Caco-2 (cell line): ENCODE measurements around the gene EIF3L. TPM values are rescaled to one million over a fixed set of nuclear protein-coding genes. Genes with fewer than 3 reads are reported as not detected.

Source experiments
- BruUV-seq: library from RNA; stranded (reverse); fragments of 400-500 nt; replicated peaks from 2 replicates; lab custom pipeline; 2021; lab: Mats Ljungman, UMichigan
- CTCF ChIA-PET: fragments of 300-600 bp; sonication (Branson Sonifier 250); formaldehyde crosslinking; loops from one replicate; lab custom pipeline; 2022; ENCODE audit warnings: antibody characterized with exemption; lab: Charles Lee
- POLR2A ChIA-PET: fragments of 300-600 bp; sonication (Branson Sonifier 250); formaldehyde crosslinking; loops from one replicate; lab custom pipeline; 2022; ENCODE audit warnings: antibody characterized with exemption; lab: Charles Lee
- DNase-seq, 2 experiments: peaks; one replicate each; pipeline versions ENCODE4 v3.0.0 to v3.0.0-alpha.2; 2020 to 2022
- H3K27me3 ChIP-seq: replicated peaks from 2 replicates; pipeline ENCODE4 v1.6.0; 2011; ENCODE audit warnings: low read length; ENCODE audit not compliant: control insufficient read depth, insufficient read depth
- H3K36me3 ChIP-seq: 2 replicates; pipeline ENCODE4 v1.5.1; 2011; ENCODE audit warnings: low read length; ENCODE audit not compliant: control insufficient read depth, insufficient read depth
- H3K4me1 ChIP-seq: fragments of 250-450 bp; sonication (Bioruptor Pico); 2 replicates; pipeline ENCODE4 v1.5.1; 2020; ENCODE audit warnings: mild to moderate bottlenecking
- H3K4me3 ChIP-seq: 2 replicates; pipeline ENCODE4 v1.5.1; 2011; ENCODE audit warnings: low read depth, mild to moderate bottlenecking, control low read depth, low read length
- H3K9me3 ChIP-seq: fragments of 250-450 bp; sonication (Bioruptor Pico); 2 replicates; pipeline ENCODE4 v1.5.1; 2020; ENCODE audit warnings: mild to moderate bottlenecking, moderate library complexity
- H3K27ac Mint-ChIP-seq: one replicate; pipeline ENCODE4 v1.8.0; 2022; ENCODE audit warnings: mixed read lengths; ENCODE audit not compliant: unreplicated experiment
- H3K27me3 Mint-ChIP-seq: one replicate; pipeline ENCODE4 v1.8.0; 2022; ENCODE audit warnings: mixed read lengths; ENCODE audit not compliant: insufficient read depth, unreplicated experiment
- H3K36me3 Mint-ChIP-seq: one replicate; pipeline ENCODE4 v1.8.0; 2022; ENCODE audit warnings: mild to moderate bottlenecking, mixed read lengths; ENCODE audit not compliant: insufficient read depth, unreplicated experiment
- H3K4me1 Mint-ChIP-seq: one replicate; pipeline ENCODE4 v1.8.0; 2022; ENCODE audit warnings: low read depth, mixed read lengths; ENCODE audit not compliant: unreplicated experiment
- H3K4me3 Mint-ChIP-seq: one replicate; pipeline ENCODE4 v1.8.0; 2022; ENCODE audit warnings: mild to moderate bottlenecking, moderate library complexity, mixed read lengths; ENCODE audit not compliant: unreplicated experiment
- H3K9me3 Mint-ChIP-seq: one replicate; pipeline ENCODE4 v1.8.0; 2022; ENCODE audit warnings: mixed read lengths; ENCODE audit not compliant: unreplicated experiment
- intact Hi-C: fragments of 100-400 bp; cut with micrococcal nuclease; formaldehyde crosslinking; loops from one replicate; pipeline ENCODE4 v1.10.0; 2022; ENCODE audit not compliant: unreplicated experiment
- total RNA-seq: library from RNA; stranded (reverse); gene quantifications from 2 replicates; pipeline ENCODE4 v1.2.3, GENCODE V29; 2022
- TF ChIP-seq, protein P1 (sequence below), 2 experiments: fragments of 200-600 bp in 1 of 2; IDR thresholded peaks; 1 replicate in 1 of 2; 2 replicates in 1 of 2; pipeline versions ENCODE4 v1.5.1 to v1.8.0; 2011 to 2022; ENCODE audit warnings: antibody characterized with exemption in 1 of 2, control low read depth in 1 of 2, inconsistent platforms in 1 of 2, low read depth in 1 of 2, low read length in 1 of 2, mild to moderate bottlenecking in 1 of 2, moderate library complexity in 1 of 2; ENCODE audit not compliant: insufficient read depth in 1 of 2, severe bottlenecking in 1 of 2, unreplicated experiment in 1 of 2

EIF3L gene
- total RNA-seq, 1 experiment from 2014 or later, result 554 TPM

- Histone ChIP-seq H3K4me3 (no peak overlapping the region), H3K27me3 (no peaks in the 10 kb centered on the region), H3K36me3 (no peaks in the 10 kb centered on the region; the same call in 1 of the 2 replicates), H3K9me3 (no peaks in the 10 kb centered on the region), H3K4me1 (no peaks in the 10 kb centered on the region)
- no peaks in the 10 kb centered on the region for H3K27me3 Mint-ChIP-seq
- TF ChIP-seq, protein P1, sequence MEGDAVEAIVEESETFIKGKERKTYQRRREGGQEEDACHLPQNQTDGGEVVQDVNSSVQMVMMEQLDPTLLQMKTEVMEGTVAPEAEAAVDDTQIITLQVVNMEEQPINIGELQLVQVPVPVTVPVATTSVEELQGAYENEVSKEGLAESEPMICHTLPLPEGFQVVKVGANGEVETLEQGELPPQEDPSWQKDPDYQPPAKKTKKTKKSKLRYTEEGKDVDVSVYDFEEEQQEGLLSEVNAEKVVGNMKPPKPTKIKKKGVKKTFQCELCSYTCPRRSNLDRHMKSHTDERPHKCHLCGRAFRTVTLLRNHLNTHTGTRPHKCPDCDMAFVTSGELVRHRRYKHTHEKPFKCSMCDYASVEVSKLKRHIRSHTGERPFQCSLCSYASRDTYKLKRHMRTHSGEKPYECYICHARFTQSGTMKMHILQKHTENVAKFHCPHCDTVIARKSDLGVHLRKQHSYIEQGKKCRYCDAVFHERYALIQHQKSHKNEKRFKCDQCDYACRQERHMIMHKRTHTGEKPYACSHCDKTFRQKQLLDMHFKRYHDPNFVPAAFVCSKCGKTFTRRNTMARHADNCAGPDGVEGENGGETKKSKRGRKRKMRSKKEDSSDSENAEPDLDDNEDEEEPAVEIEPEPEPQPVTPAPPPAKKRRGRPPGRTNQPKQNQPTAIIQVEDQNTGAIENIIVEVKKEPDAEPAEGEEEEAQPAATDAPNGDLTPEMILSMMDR (IDR thresholded peaks at IDR 0.05; ENCODE audit: insufficient read depth in 1 of 2, low read depth in 1 of 2, low read length in 1 of 2, severe bottlenecking in 1 of 2, unreplicated experiment in 1 of 2), result no peak
- peaks cover 45% of the 10 kb centered on the region for H3K36me3 Mint-ChIP-seq
- POLR2A ChIA-PET, result no interaction called here
- no TSS peak for BruUV-seq
- H3K4me1 Mint-ChIP-seq, result no peaks in the 10 kb centered on the region
- no peak for DNase-seq
- H3K9me3 Mint-ChIP-seq, result no peaks in the 10 kb centered on the region
- no peak overlapping the region for H3K4me3 Mint-ChIP-seq
- no peak overlapping the region for H3K27ac Mint-ChIP-seq
- intact Hi-C loops, result no loop called here
- CTCF ChIA-PET, result no interaction called here
Measured at GRCh38 chr22:37924386-37925065, 75.3 kb downstream of the EIF3L start.

DNA sequence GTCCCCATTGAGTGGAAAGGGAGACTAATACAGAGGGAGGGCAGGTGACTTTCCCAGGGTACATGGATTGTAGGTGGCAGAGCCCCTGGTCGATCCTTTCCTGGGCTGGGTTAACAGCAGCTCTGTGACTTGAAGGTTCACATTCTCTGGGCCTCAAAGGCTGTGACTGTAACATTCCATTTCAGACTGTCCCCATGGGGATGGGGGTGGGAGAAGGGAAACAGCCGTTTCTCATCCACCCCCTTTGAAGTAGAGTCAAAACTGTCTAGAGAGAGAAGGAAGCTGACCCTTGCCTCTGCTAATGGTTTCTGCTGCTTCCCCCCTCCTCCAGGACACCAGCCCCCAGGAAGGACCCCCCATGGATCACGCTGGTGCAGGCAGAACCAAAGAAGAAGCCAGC, 76.1 kb downstream of the EIF3L start:
- Histone ChIP-seq H3K27me3 (no peaks in the 10 kb centered on the region), H3K9me3 (no peaks in the 10 kb centered on the region), H3K4me1 (no peaks in the 10 kb centered on the region), H3K4me3 (no peak overlapping the region), H3K36me3 (no peaks in the 10 kb centered on the region; the same call in 1 of the 2 replicates)
- Mint-ChIP-seq H3K27me3 (no peaks in the 10 kb centered on the region), H3K27ac (no peak overlapping the region), H3K4me1 (no peaks in the 10 kb centered on the region), H3K36me3 (peaks cover 37% of the 10 kb centered on the region), H3K9me3 (no peaks in the 10 kb centered on the region), H3K4me3 (no peak overlapping the region)
- ChIA-PET CTCF (no interaction called here), POLR2A (interaction anchor here (0.6 kb wide), 1 partner anchor 28 kb away, joined by 4 read pairs; the partner anchor contains the start of gene POLR2F)
- TF ChIP-seq, protein P1 (IDR thresholded peaks at IDR 0.05; ENCODE audit: insufficient read depth in 1 of 2, low read depth in 1 of 2, low read length in 1 of 2, severe bottlenecking in 1 of 2, unreplicated experiment in 1 of 2), result no peak
- DNase-seq, result no peak
- intact Hi-C loops, result no loop called here
- BruUV-seq, result no TSS peak

GRCh38 chr22:37925767-37926166, 76.5 kb downstream of the EIF3L start:
- no peak overlapping the region for H3K27ac Mint-ChIP-seq
- H3K27me3 Mint-ChIP-seq, result no peaks in the 10 kb centered on the region
- ChIA-PET CTCF (interaction anchor here (0.6 kb wide), 1 partner anchor 29 kb away, joined by 3 read pairs; no protein-coding TSS in a partner anchor), POLR2A (interaction anchor here (0.6 kb wide), 1 partner anchor 28 kb away, joined by 4 read pairs; the partner anchor contains the start of gene POLR2F)
- peaks cover 33% of the 10 kb centered on the region for H3K36me3 Mint-ChIP-seq
- no TSS peak for BruUV-seq
- Histone ChIP-seq H3K27me3 (no peaks in the 10 kb centered on the region), H3K4me3 (no peak overlapping the region), H3K9me3 (no peaks in the 10 kb centered on the region), H3K4me1 (no peaks in the 10 kb centered on the region), H3K36me3 (no peaks in the 10 kb centered on the region; the same call in 1 of the 2 replicates)
- TF ChIP-seq, protein P1 (IDR thresholded peaks at IDR 0.05; ENCODE audit: insufficient read depth in 1 of 2, low read depth in 1 of 2, low read length in 1 of 2, severe bottlenecking in 1 of 2, unreplicated experiment in 1 of 2), result no peak
- H3K9me3 Mint-ChIP-seq, result no peaks in the 10 kb centered on the region
- no peaks in the 10 kb centered on the region for H3K4me1 Mint-ChIP-seq
- intact Hi-C loops, result no loop called here
- H3K4me3 Mint-ChIP-seq, result no peak overlapping the region
- no peak for DNase-seq
